ENCODE measurements around the gene MLLT1.
A peak's percentile ranks its signal among the peaks of the same experiment; 100 is the strongest.

Gene MLLT1

GRCh38 chr19:6253954-6254733 lies 25.6 kb downstream of the MLLT1 start:
- no peak for DNase-seq

- no peak for DNase-seq
Measured at GRCh38 chr19:6252066-6252465, 27.7 kb downstream of the MLLT1 start.

DNA sequence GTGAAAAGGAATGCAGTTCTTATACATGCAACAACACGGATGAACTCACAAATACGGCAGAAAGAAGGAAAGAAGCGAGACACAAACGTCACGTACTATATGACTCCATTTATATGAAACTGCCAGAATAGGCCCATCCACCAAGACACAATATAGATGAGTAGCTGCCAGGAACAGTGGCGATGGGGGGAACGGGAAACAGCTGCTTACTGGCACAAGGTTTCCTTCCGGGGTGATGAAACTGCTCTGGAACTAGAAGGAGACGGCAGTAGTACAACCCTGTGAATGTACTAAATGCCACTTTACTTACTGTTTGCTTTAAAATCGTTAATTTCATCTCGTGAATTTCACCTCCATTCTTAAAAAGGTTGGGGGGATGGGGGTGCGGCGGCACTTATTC lies 28.9 kb downstream of the MLLT1 start:
- no peak for DNase-seq

- DNase-seq, result no peak
Measured at GRCh38 chr19:6250024-6250615, 29.7 kb downstream of the MLLT1 start.

GRCh38 chr19:6249296-6249695 lies 30.5 kb downstream of the MLLT1 start:
- DNase-seq, result no peak

DNA sequence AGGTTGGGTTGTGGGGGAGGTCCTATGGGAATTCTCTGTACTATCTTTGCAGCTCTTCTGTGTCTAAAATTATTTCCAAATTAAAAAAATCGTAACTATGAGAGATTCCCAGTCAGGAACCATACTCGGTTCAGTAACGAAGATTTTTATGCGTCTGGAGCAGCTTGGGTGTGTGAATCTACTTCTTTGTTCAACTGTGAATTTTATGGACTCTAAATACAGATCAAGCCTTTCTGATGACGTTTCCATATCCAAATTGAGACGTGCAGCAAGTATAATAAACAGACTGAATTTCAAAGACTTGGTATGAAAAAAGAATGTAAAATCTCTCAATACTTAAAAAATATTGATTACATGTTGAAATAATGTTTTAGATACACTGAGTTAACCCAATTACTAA lies 30.9 kb downstream of the MLLT1 start:
- no peak for DNase-seq

- no peak for DNase-seq
Measured at GRCh38 chr19:6248341-6248740, 31.4 kb downstream of the MLLT1 start.

- DNase-seq, result no peak
Measured at GRCh38 chr19:6247007-6247288, 32.8 kb downstream of the MLLT1 start.

DNA sequence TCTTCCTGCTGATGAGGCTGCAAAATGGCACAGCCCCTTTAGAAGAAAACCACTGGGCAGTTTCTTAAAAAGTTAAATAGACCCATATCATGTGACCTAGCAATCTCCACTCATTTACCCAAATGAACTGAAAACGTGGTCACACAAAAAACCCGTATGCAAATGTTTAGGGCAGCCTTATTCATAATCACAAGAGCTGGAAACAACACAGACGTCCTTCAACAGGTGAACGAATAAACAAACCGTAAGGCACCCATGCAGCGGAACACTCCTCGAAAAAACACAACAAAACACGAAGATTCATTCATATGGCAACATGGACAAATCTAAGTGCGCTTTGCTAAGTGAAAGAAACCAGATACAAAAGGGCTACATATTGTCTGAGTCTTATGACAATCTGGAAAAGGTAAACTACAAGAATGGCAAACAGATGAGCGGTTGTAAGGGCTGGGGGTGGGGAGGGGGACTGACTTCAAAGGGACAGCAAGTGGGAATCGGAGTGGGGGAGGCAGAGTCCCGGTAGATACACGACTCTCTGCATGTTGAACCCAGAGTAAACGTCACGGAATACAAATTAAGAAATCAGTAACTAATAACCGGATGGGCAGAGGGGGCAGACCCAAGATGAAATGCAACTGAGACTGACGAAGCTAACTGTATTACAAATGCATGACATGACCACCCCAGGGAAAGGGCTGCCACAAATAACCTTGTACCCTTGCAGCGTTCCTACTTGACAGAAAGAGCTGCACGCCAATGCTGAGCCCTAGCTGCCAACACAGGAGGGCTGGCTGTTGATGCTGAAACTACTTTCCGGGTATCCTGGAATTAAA lies 33.4 kb downstream of the MLLT1 start:
- DNase-seq, result no peak

DNA sequence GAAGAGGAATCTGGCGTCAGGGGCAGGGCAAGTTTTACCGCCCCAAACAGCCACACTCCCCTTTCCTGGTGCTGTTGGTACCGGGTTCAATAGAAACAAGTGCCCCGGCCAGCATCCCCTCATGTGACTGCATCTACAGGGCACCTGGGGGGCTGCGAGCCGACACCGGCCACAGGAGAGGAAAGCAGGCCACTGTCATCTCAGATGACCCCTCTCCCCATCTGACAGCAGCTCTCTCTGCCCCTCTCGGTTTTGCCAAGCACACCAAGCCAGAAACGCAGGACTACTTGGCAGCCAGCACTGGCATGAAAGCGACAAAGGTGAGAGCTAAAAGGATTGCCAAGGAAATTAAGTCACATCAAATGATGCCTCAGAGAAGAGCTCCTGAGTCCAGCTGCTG lies 37.1 kb downstream of the MLLT1 start:
- DNase-seq, result no peak

- peak; percentile 62 for DNase-seq
Measured at GRCh38 chr19:6241680-6242377, 37.9 kb downstream of the MLLT1 start.

GRCh38 chr19:6241056-6241455 lies 38.7 kb downstream of the MLLT1 start:
- DNase-seq, result no peak

- no peak for DNase-seq
Measured at GRCh38 chr19:6239871-6240676, 39.7 kb downstream of the MLLT1 start.

- DNase-seq, result no peak
Measured at GRCh38 chr19:6239401-6239844, 40.4 kb downstream of the MLLT1 start.

DNA sequence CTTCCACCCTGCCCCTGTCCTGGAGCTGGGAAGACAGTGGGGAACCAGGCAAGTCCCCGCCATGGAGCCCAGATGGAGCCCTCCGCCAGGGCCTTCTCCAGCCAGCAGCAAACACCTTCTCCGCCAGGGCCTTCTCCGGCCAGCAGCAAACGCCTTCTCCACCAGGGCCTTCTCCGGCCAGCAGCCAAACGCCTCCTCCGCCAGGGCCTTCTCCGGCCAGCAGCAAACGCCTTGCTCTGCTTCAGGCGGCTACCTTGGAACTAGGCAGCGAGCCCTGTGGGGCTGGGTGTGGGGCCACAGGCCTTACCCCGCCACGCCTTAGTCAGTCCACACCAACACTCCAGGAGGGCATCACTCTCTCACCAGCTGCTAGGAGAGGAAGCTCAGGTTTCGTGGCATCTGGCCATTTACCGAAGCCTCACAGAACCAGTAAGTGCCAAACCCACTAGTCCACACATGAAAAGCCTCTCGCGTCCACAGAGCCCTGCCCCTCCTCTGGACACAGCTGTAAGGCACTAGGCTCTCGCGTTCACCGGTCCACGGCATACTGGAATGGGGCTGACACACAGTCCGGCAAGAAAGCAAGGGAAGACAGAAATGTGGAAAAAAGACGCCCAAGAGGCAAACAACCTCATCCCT lies 41.0 kb downstream of the MLLT1 start:
- DNase-seq, result no peak

- no peak for DNase-seq
Measured at GRCh38 chr19:6238256-6238642, 41.5 kb downstream of the MLLT1 start.

DNA sequence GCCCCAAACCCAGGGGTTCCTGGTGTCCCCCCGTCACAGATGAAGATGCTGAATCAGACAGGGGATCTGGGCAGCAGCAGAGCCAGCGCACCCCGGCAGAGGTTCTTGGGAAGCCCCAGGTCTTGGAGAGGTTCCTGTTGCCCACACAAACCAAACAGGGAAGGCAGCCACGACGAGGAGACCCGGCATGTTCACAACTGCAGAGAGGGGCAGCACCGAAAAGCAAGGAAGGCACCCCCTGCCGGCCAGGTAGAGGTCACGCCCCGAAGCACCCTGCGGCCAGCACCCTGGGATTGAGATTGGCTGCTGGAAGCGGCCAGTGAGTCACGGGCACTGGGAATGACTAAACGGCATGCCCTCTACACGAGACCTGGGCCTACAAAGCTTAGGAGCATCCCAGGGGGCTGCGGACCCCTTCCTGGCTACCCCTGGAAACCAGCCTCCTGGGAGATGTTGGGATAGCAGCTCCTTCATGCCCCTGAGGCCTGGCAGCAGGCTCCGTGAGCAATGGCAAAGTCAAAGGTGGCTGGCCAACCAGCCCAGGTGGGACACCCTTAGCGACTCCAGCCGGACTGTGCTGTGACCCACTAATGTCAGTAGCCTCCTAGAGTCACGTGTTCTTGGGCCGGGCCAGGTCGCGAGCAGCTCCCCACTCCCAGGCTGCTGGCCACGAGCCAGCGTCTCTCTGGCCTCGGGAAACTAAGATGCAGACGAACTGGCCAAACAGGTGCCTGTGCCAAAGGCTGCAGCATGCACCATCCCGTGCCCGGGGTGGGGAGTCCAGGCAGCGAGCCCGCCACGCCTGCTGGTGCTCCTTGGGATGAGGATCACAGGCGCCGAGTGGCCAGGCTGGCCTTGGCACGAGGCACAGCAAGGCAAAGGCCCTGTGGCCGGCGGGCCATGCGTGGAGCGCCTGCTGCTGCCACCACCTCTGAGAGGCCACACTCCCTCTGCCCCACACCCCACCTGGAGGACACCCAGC lies 43.2 kb downstream of the MLLT1 start:
- DNase-seq, result no peak

- no peak for DNase-seq
Measured at GRCh38 chr19:6235031-6235951, 44.5 kb downstream of the MLLT1 start.

DNA sequence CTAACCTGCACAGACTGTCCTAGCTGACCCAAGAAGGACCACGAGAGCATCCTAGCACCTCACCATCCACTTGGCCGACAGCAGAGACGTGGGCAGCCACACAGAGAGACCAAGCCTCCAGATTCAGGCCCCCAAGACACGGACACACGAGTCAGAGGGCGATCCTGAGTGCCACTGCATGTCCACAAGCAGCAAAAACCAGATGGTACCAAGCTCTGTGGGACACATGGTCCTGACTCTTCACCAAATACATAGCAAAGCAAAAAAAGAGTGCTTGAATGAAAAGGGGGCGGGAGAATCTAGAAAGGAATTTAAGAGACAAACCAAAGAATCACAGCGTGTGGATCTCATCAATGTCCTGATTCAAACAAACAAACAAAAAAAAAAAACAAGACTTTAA lies 45.2 kb downstream of the MLLT1 start:
- DNase-seq, result no peak

All from NCI-H524 treated with DMSO at 0.1 percent for 48 hours (cell line).